H54 (cell line): Measurements from ENCODE around the gene RPS23.
"Not testable (repeated sequence)": the region's sequence is repeated elsewhere in the genome, so short reads cannot be mapped to it uniquely, and the experiment has no call there.

Experiments
- DNase-seq: peaks from one replicate; pipeline ENCODE4 v3.0.0; 2011; ENCODE audit warnings: low spot score, mixed read lengths; ENCODE audit not compliant: insufficient read length
- FAIRE-seq: peaks from 3 replicates; lab custom pipeline; 2011; peaks lifted over from hg19 to GRCh38; lab: Jason Lieb, UNC
- POLR2A ChIP-seq: IDR thresholded peaks from 2 replicates; pipeline ENCODE4 v1.6.1; 2011; ENCODE audit warnings: low read depth, mild to moderate bottlenecking, low read length

RPS23 gene

GRCh38 chr5:82275216-82275664 lies 2.9 kb downstream of the RPS23 start:
- FAIRE-seq (no peak), DNase-seq (no peak)
- TF ChIP-seq POLR2A = no peak

- FAIRE-seq (no peak), DNase-seq (no peak)
- TF ChIP-seq POLR2A = no peak
Observed at GRCh38 chr5:82274343-82275211, 3.6 kb downstream of the RPS23 start.

GRCh38 chr5:82273426-82273825 lies 4.7 kb downstream of the RPS23 start:
- FAIRE-seq, DNase-seq: not testable (repeated sequence)

- not testable (repeated sequence) for FAIRE-seq, DNase-seq
Observed at GRCh38 chr5:82272571-82273356, 5.4 kb downstream of the RPS23 start.

GRCh38 chr5:82269363-82269762 lies 8.8 kb downstream of the RPS23 start:
- DNase-seq, FAIRE-seq: not testable (repeated sequence)

GRCh38 chr5:82267297-82267933 lies 10.7 kb downstream of the RPS23 start:
- DNase-seq, FAIRE-seq: not testable (repeated sequence)

- DNase-seq = no peak
- FAIRE-seq = no peak
- no peak for TF ChIP-seq POLR2A
Observed at GRCh38 chr5:82265047-82265446, 13.1 kb downstream of the RPS23 start.

- FAIRE-seq = no peak
- no peak for TF ChIP-seq POLR2A
- DNase-seq = no peak
Observed at GRCh38 chr5:82259172-82259800, 18.9 kb downstream of the RPS23 start.

GRCh38 chr5:82257729-82258128 lies 20.4 kb downstream of the RPS23 start:
- FAIRE-seq = no peak
- no peak for DNase-seq
- TF ChIP-seq POLR2A = no peak

GRCh38 chr5:82257247-82257646 lies 20.9 kb downstream of the RPS23 start:
- no peak for TF ChIP-seq POLR2A
- FAIRE-seq (no peak), DNase-seq (no peak)

GRCh38 chr5:82255844-82256243 lies 22.3 kb downstream of the RPS23 start:
- FAIRE-seq = no peak
- DNase-seq = no peak
- no peak for TF ChIP-seq POLR2A

GRCh38 chr5:82252744-82253143 lies 25.4 kb downstream of the RPS23 start:
- TF ChIP-seq POLR2A = no peak
- FAIRE-seq = no peak
- no peak for DNase-seq

- FAIRE-seq = no peak
- DNase-seq = no peak
- no peak for TF ChIP-seq POLR2A
Observed at GRCh38 chr5:82246960-82247574, 31.1 kb downstream of the RPS23 start.
